HEK293 (cell line): ENCODE data around the gene MT1HL1.
A peak's percentile ranks its signal among the peaks of the same experiment; 100 is the strongest.

Experiments
- CTCF ChIA-PET: fragments of 350-600 bp; formaldehyde crosslinking; extraction: SDS; loops from one replicate; lab custom pipeline; 2021; ENCODE audit warnings: antibody characterized with exemption; lab: Yijun Ruan, JAX
- POLR2A ChIA-PET: fragments of 300-600 bp; formaldehyde crosslinking; extraction: SDS; loops from one replicate; lab custom pipeline; 2020; ENCODE audit warnings: antibody characterized with exemption, inconsistent platforms; lab: Yijun Ruan, JAX
- H3K27ac ChIP-seq: fragments of 200-500 bp; sonication (Bioruptor generic); 2 replicates; pipeline ENCODE4 v1.5.1; 2014; ENCODE audit warnings: low read depth, low read length, control low read depth, inconsistent platforms; ENCODE audit errors: extremely low read depth
- H3K36me3 ChIP-seq, 2 experiments: fragments of 200-500 bp in 1 of 2; sonication (Bioruptor generic) in 1 of 2; 1 replicate in 1 of 2; 2 replicates in 1 of 2; pipeline ENCODE4 v1.5.1; 2014 to 2017; ENCODE audit warnings: inconsistent platforms in 2 of 2, low read length in 2 of 2; ENCODE audit not compliant: control insufficient read depth in 2 of 2, insufficient read depth in 1 of 2
- H3K4me1 ChIP-seq: fragments of 200-500 bp; sonication (Bioruptor generic); 2 replicates; pipeline ENCODE4 v1.5.1; 2014; ENCODE audit warnings: mild to moderate bottlenecking, low read length, inconsistent platforms; ENCODE audit not compliant: control insufficient read depth, insufficient read depth
- H3K4me3 ChIP-seq: 2 replicates; pipeline ENCODE4 v1.5.1; 2011; ENCODE audit warnings: low read depth, mild to moderate bottlenecking, control low read depth, low read length, moderate library complexity
- H3K9me3 ChIP-seq: fragments of 200-500 bp; sonication (Bioruptor generic); 2 replicates; pipeline ENCODE4 v1.5.1; 2014; ENCODE audit warnings: low read depth, low read length, inconsistent platforms; ENCODE audit not compliant: control insufficient read depth, insufficient read depth
- FEZF1 ChIP-seq: fragments of 450-650 bp; formaldehyde crosslinking; IDR thresholded peaks from 2 replicates; pipeline ENCODE4 v1.5.1; 2016; ENCODE audit warnings: missing biosample characterization, missing genetic modification characterization
- IKZF3 ChIP-seq: fragments of 450-650 bp; IDR thresholded peaks from 2 replicates; pipeline ENCODE4 v1.5.0; 2018; ENCODE audit warnings: missing biosample characterization, mild to moderate bottlenecking, missing genetic modification characterization, moderate library complexity
- KLF1 ChIP-seq: fragments of 450-650 bp; formaldehyde crosslinking; IDR thresholded peaks from 2 replicates; pipeline ENCODE4 v1.5.1; 2016; ENCODE audit warnings: missing biosample characterization, missing genetic modification characterization
- KLF17 ChIP-seq: fragments of 450-650 bp; formaldehyde crosslinking; IDR thresholded peaks from 2 replicates; pipeline ENCODE4 v1.5.1; 2016; ENCODE audit warnings: missing biosample characterization, missing genetic modification characterization
- OSR2 ChIP-seq: fragments of 450-650 bp; formaldehyde crosslinking; IDR thresholded peaks from 2 replicates; pipeline ENCODE4 v1.5.1; 2016; ENCODE audit warnings: missing biosample characterization, missing genetic modification characterization
- OVOL3 ChIP-seq: fragments of 450-650 bp; formaldehyde crosslinking; IDR thresholded peaks from 2 replicates; pipeline ENCODE4 v1.5.1; 2016; ENCODE audit warnings: missing biosample characterization, missing genetic modification characterization
- SALL2 ChIP-seq: fragments of 450-650 bp; formaldehyde crosslinking; IDR thresholded peaks from 2 replicates; pipeline ENCODE4 v1.5.0; 2017; ENCODE audit warnings: missing biosample characterization, mild to moderate bottlenecking, missing genetic modification characterization, borderline replicate concordance
- WT1 ChIP-seq: fragments of 450-650 bp; formaldehyde crosslinking; IDR thresholded peaks from 2 replicates; pipeline ENCODE4 v1.5.1; 2016; ENCODE audit warnings: missing biosample characterization, missing genetic modification characterization
- ZNF223 ChIP-seq: fragments of 450-650 bp; formaldehyde crosslinking; IDR thresholded peaks from 2 replicates; pipeline ENCODE4 v1.5.1; 2016; ENCODE audit warnings: missing biosample characterization, missing genetic modification characterization
- ZNF341 ChIP-seq: fragments of 450-650 bp; formaldehyde crosslinking; IDR thresholded peaks from 2 replicates; pipeline ENCODE4; 2016; ENCODE audit warnings: low read depth, missing biosample characterization, missing genetic modification characterization
- ZNF362 ChIP-seq: fragments of 450-650 bp; formaldehyde crosslinking; IDR thresholded peaks from 2 replicates; pipeline ENCODE4 v1.5.1; 2016; ENCODE audit warnings: missing biosample characterization, missing genetic modification characterization
- ZNF423 ChIP-seq: fragments of 450-650 bp; formaldehyde crosslinking; IDR thresholded peaks from 2 replicates; pipeline ENCODE4 v1.5.1; 2016; ENCODE audit warnings: missing biosample characterization, missing genetic modification characterization
- ZNF558 ChIP-seq: fragments of 450-650 bp; formaldehyde crosslinking; IDR thresholded peaks from 2 replicates; pipeline ENCODE4 v1.5.1; 2016; ENCODE audit warnings: missing biosample characterization, missing genetic modification characterization
- ZNF596 ChIP-seq: fragments of 450-650 bp; IDR thresholded peaks from 2 replicates; pipeline ENCODE4 v1.5.0; 2018; ENCODE audit warnings: missing biosample characterization, mild to moderate bottlenecking, missing genetic modification characterization, moderate library complexity
- ZNF660 ChIP-seq: fragments of 450-650 bp; IDR thresholded peaks from 2 replicates; pipeline ENCODE4 v1.5.1; 2018; ENCODE audit warnings: missing biosample characterization, mild to moderate bottlenecking, missing genetic modification characterization
- ZNF791 ChIP-seq: fragments of 450-650 bp; formaldehyde crosslinking; IDR thresholded peaks from 2 replicates; pipeline ENCODE4 v1.5.1; 2016; ENCODE audit warnings: missing biosample characterization, missing genetic modification characterization
- ZNF792 ChIP-seq: fragments of 450-650 bp; formaldehyde crosslinking; IDR thresholded peaks from 2 replicates; pipeline ENCODE4 v1.5.1; 2016; ENCODE audit warnings: missing biosample characterization, missing genetic modification characterization
- ZSCAN4 ChIP-seq: fragments of 450-650 bp; formaldehyde crosslinking; IDR thresholded peaks from 2 replicates; pipeline ENCODE4 v1.5.1; 2017; ENCODE audit warnings: missing biosample characterization, missing genetic modification characterization
- TF ChIP-seq, protein P1 (sequence below): fragments of 450-650 bp; formaldehyde crosslinking; IDR thresholded peaks from 2 replicates; pipeline ENCODE4 v1.5.1; 2016; ENCODE audit warnings: missing biosample characterization, missing genetic modification characterization

MT1HL1 gene

DNA sequence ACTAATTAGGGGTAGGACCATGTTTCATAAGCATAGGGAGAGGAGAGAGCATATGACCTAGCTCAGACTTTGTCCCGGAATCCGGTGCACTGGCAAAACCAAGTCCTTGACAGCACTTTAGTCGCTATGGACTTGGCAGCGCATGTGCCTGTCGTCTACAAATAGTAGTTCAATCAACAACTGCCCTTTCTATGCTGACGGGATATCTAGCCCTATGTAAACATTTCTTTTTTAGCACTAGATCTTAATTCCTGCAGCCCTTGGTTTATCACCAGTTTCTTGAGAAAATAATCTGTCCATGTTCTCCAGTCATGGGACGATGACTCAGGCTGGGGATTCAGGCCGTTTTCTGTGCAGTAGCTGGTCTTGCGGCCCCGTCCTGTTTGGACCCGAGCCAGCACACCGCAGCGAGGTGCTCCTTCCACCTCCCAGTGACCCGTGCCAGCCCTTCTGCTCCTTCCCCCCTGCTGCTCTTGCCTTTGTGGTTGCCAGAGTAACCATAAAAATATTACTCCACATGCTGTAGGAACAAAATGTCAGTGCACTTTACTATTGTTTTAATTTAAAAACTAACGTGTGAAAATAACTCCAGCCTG is 8.6 kb upstream of the MT1HL1 start (continued):
- peak; percentile 90 for TF ChIP-seq ZNF660 (tag by site-specific recombination)
- TF ChIP-seq OVOL3 (tag by site-specific recombination), result no peak
- TF ChIP-seq ZNF341, result peak; percentile 86
- TF ChIP-seq OSR2, result peak; percentile 96
- 0 out of 2 replicates have a peak, but pooled peaks have one; percentile 20 for TF ChIP-seq ZNF423 (tag by site-specific recombination)
- TF ChIP-seq KLF1, result no peak; the same call in 1 of the 2 replicates
- peak; percentile 76 for TF ChIP-seq WT1 (tag by site-specific recombination)
- peak; percentile 65; the same call in 1 of the 2 replicates for TF ChIP-seq ZNF792

DNA sequence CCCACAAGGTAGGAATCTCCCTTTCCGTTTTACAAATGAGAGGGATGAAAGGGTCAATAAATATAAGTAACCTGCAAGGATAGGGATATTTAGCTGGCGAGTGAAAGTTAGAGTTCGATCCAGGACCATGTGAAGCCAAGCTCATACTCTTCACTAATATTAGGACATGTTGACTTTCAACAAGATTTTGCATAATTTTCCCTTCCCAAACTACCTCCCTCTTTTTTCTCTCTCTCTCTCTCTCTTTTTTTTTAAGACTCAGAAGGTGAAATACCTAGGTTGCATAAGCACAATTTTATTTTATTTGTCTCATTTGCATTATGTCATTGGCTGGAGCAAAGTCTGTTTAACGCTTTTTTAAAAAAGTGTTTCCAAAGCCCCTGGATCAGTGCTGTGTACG is 8.1 kb upstream of the MT1HL1 start:
- peak overlapping the region; percentile 6; the same call in 1 of the 2 replicates for H3K27ac ChIP-seq
- H3K9me3 ChIP-seq, result no peaks in the 10 kb centered on the region
- no peak overlapping the region for H3K4me3 ChIP-seq
- H3K4me1 ChIP-seq, result peaks cover 12% of the 10 kb centered on the region
- no peaks in the 10 kb centered on the region for H3K36me3 ChIP-seq
- ChIA-PET POLR2A (interaction anchor here (0.6 to 1.3 kb wide), 4 partner anchors 29 to 408 kb away, joined by 3 to 6 read pairs (median 3); partner anchors contain the start of genes HEATR1 and RYR2), CTCF (interaction anchor here (0.6 to 1.0 kb wide), 3 partner anchors 29 to 375 kb away, joined by 3 to 8 read pairs (median 4); partner anchors contain the start of gene RYR2)
- no peak for TF ChIP-seq ZNF791 (tag by site-specific recombination)
- TF ChIP-seq ZNF596 (tag by site-specific recombination), result peak; percentile 73; the same call in 1 of the 2 replicates
- peak; percentile 79; the same call in 1 of the 2 replicates for TF ChIP-seq ZNF362

DNA sequence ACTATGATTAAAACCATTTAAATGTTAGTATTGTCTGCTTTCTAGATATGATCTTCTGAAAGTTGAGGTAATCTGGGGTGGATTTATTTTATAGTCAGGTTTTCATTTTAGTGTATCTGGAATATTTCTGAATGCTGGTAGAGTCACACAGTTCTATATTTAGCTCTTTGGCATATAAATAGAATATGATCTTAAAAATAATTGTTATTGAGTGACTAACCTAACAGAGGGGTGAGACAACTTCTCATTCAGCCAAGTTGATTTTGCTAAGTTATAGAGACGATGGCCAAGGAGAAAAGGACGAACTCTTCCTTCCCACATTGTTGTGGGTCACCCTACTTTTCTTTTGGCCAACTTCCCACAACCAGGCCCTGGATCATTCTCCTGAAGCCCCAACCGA is 7.2 kb upstream of the MT1HL1 start:
- peaks cover 12% of the 10 kb centered on the region for H3K4me1 ChIP-seq
- POLR2A ChIA-PET, result no interaction called here
- TF ChIP-seq, protein P1, sequence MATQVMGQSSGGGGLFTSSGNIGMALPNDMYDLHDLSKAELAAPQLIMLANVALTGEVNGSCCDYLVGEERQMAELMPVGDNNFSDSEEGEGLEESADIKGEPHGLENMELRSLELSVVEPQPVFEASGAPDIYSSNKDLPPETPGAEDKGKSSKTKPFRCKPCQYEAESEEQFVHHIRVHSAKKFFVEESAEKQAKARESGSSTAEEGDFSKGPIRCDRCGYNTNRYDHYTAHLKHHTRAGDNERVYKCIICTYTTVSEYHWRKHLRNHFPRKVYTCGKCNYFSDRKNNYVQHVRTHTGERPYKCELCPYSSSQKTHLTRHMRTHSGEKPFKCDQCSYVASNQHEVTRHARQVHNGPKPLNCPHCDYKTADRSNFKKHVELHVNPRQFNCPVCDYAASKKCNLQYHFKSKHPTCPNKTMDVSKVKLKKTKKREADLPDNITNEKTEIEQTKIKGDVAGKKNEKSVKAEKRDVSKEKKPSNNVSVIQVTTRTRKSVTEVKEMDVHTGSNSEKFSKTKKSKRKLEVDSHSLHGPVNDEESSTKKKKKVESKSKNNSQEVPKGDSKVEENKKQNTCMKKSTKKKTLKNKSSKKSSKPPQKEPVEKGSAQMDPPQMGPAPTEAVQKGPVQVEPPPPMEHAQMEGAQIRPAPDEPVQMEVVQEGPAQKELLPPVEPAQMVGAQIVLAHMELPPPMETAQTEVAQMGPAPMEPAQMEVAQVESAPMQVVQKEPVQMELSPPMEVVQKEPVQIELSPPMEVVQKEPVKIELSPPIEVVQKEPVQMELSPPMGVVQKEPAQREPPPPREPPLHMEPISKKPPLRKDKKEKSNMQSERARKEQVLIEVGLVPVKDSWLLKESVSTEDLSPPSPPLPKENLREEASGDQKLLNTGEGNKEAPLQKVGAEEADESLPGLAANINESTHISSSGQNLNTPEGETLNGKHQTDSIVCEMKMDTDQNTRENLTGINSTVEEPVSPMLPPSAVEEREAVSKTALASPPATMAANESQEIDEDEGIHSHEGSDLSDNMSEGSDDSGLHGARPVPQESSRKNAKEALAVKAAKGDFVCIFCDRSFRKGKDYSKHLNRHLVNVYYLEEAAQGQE, result no peak
- TF ChIP-seq SALL2 (tag by site-specific recombination) (no peak), KLF17 (no peak), IKZF3 (tag by site-specific recombination) (no peak), ZNF558 (tag by site-specific recombination) (no peak), FEZF1 (no peak), ZNF223 (tag by site-specific recombination) (no peak), ZSCAN4 (tag by site-specific recombination) (no peak)
- CTCF ChIA-PET, result interaction anchor here (0.6 kb wide), 1 partner anchor 1590 kb away, joined by 3 read pairs; no protein-coding TSS in a partner anchor
- no peak overlapping the region for H3K27ac ChIP-seq
- H3K36me3 ChIP-seq, result no peaks in the 10 kb centered on the region
- H3K4me3 ChIP-seq, result no peak overlapping the region
- H3K9me3 ChIP-seq, result no peaks in the 10 kb centered on the region
